GDM1 (cell line): ENCODE measurements around the gene BTG3.

Experiments used
- DNase-seq: peaks from one replicate; lab custom pipeline; 2025; lab: John Stamatoyannopoulos, UW

BTG3 gene, protein sequence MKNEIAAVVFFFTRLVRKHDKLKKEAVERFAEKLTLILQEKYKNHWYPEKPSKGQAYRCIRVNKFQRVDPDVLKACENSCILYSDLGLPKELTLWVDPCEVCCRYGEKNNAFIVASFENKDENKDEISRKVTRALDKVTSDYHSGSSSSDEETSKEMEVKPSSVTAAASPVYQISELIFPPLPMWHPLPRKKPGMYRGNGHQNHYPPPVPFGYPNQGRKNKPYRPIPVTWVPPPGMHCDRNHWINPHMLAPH

GRCh38 chr21:17612565-17613241 is at the start of gene BTG3:
Gene BTG3 (minus strand): TSS chr21:17612901. CDS start chr21:17609144, 3,757 bp downstream.
- DNase-seq = peak; percentile 45

GRCh38 chr21:17660862-17661261 is 48.2 kb upstream of the BTG3 start:
- DNase-seq = no peak

DNA sequence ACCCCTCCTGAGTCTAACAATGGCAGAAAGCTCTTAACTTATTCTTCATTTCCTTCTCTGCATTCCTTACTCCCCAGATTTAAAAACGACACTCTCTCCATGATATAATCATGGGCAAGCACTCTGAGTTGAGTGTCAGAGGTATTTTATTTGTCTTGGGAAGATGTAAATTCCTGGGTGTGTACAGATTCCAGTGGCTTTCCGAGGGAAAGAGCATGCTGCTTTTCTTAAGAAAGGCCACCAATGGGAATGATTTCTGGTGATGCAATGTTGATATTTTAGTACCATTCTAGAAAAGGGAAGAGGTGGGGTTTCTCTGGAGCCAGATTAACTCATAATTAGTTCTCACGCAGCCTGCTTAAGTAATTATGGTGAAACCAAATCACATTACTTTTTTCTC is 47.8 kb upstream of the BTG3 start:
- DNase-seq = no peak

- DNase-seq = no peak
These were observed 46.2 kb upstream of the BTG3 start for GRCh38 chr21:17658931-17659330.

DNA sequence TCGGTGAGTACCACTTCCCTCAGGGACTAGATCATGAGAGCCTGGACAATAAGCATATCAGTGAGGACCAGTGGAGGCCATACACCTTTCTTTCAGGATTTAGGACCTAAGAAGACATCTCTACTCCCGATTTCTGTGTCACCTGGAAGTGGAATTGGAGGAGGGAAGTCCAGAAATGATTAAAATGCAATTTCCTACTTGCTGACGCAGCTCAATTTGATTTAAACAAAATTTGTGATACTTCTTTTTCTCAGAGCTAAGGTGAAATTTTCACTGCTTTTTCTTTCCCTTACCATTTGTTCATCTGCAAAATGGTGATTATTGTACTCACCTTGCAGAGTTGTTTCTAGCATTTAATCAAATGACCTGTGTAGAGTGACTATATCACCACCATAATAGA is 38.8 kb upstream of the BTG3 start:
- DNase-seq = no peak

DNA sequence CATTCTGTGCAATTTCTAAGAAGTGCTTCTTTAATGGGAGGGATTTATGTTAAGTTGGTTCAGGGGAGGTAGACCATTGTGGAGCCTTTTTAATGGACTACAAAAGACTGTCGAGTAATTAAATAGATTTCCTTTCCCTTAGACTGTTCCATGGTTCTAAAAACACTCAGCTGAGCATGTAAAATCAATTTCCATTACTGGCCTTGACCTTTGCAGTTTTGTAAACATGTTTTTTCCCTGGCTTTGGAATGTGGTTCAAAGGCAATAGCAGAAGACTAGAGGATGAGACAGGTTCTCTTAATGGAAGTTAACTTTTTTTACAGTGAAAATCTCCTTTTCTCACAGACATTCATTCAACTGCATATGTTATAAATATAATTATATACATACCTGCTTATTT is 37.6 kb upstream of the BTG3 start:
- DNase-seq = no peak

GRCh38 chr21:17646790-17647189 is 34.1 kb upstream of the BTG3 start:
- DNase-seq = no peak

- DNase-seq = no peak
These were observed 31.5 kb upstream of the BTG3 start for GRCh38 chr21:17644186-17644585.

- DNase-seq = no peak
These were observed 28.1 kb upstream of the BTG3 start for GRCh38 chr21:17640821-17641220.

- no peak for DNase-seq
These were observed 24.0 kb upstream of the BTG3 start for GRCh38 chr21:17636711-17637110.

- no peak for DNase-seq
These were observed 18.5 kb upstream of the BTG3 start for GRCh38 chr21:17631195-17631594.

GRCh38 chr21:17622018-17622417 is 9.3 kb upstream of the BTG3 start:
- DNase-seq = no peak

GRCh38 chr21:17616831-17617230 is 4.1 kb upstream of the BTG3 start:
- DNase-seq = no peak

DNA sequence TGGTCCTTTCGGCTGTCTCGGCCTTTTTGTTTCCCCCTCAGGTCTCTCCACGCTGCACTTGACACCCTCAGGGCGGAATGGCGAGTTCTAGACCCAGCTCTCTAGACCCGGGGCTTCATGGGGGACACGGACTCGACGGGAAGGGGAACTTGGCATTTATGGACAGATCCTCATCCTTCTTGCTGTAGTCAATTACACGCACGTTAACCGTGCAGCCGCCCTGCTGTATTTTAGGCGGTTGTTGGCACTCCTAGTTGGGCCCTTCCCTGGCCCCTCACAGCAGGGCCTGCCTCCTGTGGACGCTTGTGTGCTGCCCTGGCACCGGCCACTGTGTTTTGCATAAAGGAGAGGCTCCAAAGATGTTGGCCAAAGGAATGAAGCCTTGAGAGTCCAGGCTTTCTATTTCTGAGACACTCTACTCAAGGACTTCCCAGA is 558 bp upstream of the BTG3 start:
- DNase-seq = no peak

GRCh38 chr21:17612023-17612564 is 607 bp downstream of the BTG3 start:
- DNase-seq = no peak

DNA sequence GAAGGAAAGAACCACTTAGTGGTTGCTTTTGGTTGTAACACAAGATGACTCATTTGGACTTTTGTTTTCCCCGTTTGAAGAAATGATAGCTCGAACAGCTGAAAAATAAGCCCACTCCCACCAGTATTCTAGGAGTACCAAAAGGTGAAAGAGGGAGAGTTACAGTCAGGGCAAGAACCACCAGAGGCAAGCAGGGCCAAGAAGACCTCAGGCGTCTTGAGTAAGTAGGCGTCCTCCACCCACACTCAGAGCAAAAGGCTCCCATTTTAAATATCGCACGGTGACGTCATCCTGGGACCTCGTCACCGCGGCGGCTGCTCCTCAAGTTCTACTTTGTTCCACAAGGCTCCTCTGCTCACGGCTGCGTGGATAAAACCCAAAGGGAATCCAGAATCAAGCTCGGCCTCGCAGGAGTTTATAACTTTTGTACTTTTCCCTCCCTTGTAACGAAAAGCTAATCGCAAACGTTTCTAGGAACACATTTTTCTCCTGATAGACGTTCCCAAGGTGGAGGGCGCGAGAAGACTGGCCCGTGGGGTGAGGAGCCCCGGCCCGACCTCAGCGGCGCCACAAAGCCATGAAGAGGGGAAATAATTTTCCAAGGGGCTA is 1.2 kb downstream of the BTG3 start:
- peak; percentile 46 for DNase-seq

- DNase-seq = no peak
These were observed 1.8 kb downstream of the BTG3 start for GRCh38 chr21:17610911-17611310.

DNA sequence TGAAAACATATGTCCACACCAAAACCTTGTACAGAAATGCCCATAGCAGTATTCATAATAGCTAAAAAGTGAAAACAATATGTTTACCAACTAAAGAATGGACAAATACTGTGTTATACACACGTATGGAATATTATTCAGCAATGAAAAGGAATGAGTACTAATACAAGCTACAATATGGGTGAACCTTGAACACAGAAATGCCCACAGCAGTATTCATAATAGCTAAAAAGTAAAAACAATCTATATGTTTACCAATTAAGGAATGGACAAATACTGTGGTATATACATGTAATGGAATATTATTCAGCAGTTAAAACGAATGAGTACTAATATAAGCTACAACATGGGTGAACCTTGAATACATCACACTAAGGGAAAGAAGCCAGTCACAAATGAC is 3.0 kb downstream of the BTG3 start:
- no peak for DNase-seq

GRCh38 chr21:17607684-17608083 is 5.0 kb downstream of the BTG3 start:
- DNase-seq = no peak

- no peak for DNase-seq
These were observed 9.8 kb downstream of the BTG3 start for GRCh38 chr21:17602874-17603273.

DNA sequence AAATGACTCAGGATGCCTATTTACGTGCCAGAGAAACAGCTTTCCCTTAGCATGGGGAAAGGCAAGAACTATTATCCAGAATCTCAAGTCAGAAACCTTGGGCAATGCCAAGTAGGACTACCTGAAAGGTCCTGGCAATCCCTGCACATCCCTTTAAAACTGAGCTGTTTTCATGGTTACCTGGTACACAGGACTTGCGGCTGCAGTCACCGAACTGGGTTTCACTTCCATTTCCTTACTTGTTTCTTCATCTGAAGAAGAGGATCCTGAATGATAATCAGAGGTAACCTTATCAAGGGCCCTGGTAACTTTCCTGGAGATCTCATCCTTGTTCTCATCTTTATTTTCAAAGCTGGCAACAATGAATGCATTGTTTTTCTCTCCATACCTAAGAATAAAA is 14.3 kb downstream of the BTG3 start:
- DNase-seq = no peak

- no peak for DNase-seq
These were observed 15.0 kb downstream of the BTG3 start for GRCh38 chr21:17597680-17598079.

DNA sequence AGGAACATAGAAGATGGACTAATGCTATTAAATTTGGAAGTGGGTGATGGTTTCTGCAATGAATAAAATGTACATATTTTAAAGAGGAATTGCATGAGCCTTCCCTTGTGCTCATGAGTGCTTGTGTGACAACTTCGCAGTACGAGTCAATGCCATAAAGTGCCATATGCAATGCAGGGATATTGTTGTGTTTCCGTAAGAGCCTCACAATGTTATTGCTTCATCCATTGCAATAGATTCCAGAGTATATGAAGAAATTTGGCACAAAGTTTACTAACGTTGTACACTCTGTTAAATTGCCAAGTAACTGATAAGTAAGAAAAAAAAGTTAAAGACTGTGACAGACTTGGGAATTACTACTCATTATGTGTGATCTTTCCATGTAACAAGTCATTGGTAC is 22.3 kb downstream of the BTG3 start:
- DNase-seq = no peak
